Measurements from ENCODE around the gene U2AF1L4.

U2AF1L4 gene

DNA sequence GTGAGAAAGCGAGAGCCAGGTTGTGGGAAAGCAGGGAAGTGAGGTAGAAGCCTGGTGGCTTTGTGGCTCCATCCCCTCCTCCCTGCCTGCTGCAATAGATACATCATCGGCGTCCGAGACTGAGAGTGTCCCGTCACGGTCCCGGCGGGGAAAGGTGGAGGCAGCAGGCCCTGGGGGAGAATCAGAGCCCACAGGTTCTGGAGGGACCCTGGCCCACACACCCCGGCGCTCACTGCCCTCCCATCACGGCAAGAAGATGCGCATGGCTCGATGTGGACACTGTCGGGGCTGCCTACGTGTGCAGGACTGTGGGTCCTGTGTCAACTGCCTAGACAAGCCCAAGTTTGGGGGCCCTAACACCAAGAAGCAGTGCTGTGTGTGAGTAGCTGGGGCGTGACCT lies 22.3 kb downstream of the U2AF1L4 start:
- no peak for DNase-seq

GRCh38 chr19:35722461-35722860 lies 22.8 kb downstream of the U2AF1L4 start:
- DNase-seq, result no peak

- DNase-seq, result no peak
These were observed 23.8 kb downstream of the U2AF1L4 start for GRCh38 chr19:35721374-35721773.

- DNase-seq, result no peak
These were observed 24.6 kb downstream of the U2AF1L4 start for GRCh38 chr19:35720648-35721047.

GRCh38 chr19:35720163-35720524 lies 25.1 kb downstream of the U2AF1L4 start:
- DNase-seq, result no peak

DNA sequence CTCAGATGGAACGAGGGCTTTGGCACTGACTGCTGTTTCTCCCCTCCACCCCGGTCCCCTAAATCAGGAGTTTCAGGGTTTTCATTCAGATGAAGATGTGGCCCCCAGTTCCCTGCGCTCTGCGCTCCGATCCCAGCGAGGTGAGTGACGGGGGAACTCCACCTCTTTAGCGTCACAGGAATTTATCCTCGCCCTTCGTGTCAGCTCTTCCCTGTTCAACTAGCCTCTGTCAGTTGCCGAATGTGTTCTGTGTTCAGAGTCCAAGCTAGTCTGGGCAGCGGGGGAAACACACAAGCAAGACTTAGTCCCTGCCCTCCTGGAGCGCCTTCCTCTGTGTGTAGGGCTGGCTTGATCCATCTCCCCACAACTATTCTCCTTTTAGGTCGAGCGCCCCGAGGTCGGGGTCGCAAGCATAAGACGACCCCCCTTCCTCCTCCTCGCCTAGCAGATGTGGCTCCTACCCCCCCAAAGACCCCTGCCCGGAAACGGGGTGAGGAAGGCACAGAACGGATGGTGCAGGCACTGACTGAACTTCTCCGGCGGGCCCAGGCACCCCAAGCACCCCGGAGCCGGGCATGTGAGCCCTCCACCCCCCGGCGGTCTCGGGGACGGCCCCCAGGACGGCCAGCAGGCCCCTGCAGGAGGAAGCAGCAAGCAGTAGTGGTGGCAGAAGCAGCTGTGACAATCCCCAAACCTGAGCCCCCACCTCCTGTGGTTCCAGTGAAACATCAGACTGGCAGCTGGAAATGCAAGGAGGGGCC lies 25.6 kb downstream of the U2AF1L4 start:
- no peak for DNase-seq

GRCh38 chr19:35718345-35719041 lies 26.7 kb downstream of the U2AF1L4 start:
- DNase-seq, result peak; percentile 6

DNA sequence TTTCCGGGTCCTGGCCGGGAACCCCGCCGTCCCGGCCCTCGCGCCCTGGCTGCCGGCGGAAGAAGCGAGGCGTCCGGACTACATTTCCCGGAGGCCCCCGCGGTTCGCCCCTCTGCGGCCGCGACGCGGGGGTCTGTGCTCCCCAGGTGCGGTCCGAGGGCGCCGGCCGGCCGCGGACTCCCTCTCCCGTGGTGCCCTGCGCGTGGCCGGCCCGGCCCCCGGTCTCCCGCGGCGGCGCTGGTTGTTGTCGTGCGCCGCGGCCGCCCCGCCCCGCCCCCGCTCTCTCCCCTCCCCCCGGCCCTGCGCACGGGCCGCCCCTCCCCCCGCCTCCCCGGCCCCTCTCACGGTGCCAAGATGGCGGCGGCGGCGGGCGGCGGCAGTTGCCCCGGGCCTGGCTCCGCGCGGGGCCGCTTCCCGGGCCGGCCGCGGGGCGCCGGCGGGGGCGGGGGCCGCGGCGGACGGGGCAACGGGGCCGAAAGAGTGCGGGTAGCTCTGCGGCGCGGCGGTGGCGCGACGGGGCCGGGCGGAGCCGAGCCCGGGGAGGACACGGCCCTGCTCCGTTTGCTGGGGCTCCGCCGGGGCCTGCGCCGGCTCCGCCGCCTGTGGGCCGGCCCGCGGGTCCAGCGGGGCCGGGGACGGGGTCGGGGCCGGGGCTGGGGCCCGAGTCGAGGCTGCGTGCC lies 27.4 kb downstream of the U2AF1L4 start, which contains the start of gene KMT2B:
Gene KMT2B (plus strand): TSS at position 339 of the 680 bp plus-strand sequence. CDS start 16 bp downstream, at position 355.
- DNase-seq, result no peak

GRCh38 chr19:35716801-35717664 lies 28.2 kb downstream of the U2AF1L4 start:
- DNase-seq, result peak; percentile 95

DNA sequence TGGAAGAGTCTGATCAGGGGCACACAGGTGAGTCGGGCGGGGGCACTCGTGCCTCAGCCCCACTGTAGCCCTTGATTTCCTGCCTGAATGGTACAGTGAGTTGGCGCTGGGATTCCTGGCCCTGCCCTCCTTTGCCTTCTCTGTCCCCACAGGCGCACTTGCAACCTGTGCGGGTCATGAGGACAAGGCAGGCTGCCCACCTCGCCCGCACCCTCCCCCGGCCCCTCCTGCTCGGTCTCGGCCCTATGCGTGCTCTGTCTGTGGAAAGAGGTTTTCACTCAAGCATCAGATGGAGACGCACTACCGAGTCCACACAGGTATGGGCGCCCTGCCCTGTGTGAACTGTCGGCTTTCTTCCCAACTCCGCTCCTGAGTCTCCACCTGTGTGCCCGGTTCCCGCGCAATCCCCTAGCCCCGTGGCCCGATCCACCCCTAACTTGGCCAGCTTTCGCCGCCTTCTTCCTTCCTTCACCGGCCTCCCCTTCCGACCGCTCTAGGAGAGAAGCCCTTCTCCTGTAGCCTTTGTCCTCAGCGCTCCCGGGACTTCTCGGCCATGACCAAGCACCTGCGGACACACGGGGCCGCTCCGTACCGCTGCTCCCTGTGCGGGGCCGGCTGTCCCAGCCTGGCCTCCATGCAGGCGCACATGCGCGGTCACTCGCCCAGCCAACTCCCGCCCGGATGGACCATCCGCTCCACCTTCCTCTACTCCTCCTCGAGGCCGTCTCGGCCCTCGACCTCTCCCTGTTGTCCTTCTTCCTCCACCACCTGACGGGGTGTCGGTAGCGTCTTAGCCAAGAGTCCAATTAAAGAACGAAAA lies 29.0 kb downstream of the U2AF1L4 start:
- peak; percentile 14 for DNase-seq

DNA sequence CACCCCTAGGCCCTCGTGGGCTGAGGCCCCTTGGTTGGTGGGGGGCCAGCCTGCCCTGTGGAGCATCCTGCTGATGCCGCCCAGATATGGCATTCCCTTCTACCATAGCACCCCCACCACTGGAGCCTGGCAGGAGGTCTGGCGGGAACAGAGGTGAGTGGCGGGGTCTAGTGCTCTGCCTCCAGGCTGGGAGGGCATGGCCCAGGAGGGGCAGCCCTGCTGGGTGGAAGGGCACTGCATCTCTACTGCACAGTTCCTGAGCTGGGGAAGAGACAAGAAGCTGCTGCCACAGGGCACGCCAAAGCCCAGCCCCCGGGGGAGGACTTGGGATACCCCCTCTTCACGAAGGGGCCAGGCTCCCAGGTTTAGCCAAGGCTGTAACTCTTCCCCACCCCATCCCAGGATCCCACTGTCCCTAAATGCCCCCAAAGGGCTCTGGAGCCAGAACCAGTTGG lies 29.8 kb downstream of the U2AF1L4 start:
- no peak for DNase-seq

- DNase-seq, result no peak
These were observed 30.4 kb downstream of the U2AF1L4 start for GRCh38 chr19:35714601-35715354.

GRCh38 chr19:35713904-35714495 lies 31.2 kb downstream of the U2AF1L4 start:
- no peak for DNase-seq

GRCh38 chr19:35713506-35713850 lies 31.7 kb downstream of the U2AF1L4 start:
- DNase-seq, result no peak

DNA sequence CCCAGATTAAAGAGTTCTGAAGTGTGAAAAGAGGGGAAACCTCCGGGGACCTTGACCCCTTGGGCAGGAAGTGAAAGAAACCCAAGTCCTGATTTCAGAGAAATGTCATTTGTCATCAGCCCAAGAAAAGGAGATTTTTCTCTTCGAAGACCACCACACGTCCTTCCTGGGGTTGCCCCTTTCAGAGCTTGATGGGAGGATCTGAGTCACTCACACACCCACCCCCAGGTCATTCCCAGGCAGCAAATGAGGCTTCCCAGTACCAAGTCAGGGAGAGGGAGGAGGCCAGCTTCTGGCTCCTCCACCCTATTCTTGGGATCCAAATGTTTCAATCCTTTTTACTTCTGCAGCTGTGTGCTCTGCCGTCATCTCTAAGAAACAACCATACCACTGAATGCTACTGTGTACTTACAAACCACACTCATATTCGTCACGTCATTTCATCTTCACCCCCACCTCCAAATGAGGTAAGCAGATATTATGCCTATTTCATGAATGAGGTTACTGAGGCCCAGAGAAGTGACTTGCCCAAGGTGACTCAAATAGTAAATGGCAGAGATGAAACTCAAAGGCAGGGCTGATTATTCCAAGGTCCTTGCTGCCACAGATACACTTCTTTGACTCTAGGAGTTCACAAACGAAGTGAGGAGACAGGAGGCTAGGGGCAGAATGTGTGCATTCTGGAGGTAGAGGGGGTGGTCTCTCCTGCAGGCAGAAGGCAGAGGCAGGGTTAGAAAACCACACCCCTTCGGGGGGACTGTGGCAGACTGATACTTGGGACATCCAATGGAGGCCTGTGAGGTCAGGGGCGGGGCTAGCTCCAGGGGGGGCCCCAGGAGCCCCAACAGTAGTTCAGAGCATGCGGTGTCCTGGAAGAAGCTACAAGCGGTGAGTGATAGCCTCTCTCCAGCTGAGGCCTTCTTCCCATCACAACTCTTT lies 32.4 kb downstream of the U2AF1L4 start:
- DNase-seq, result no peak

GRCh38 chr19:35710784-35711723 lies 34.2 kb downstream of the U2AF1L4 start:
- no peak for DNase-seq

- no peak for DNase-seq
These were observed 36.8 kb downstream of the U2AF1L4 start for GRCh38 chr19:35708391-35708790.

GRCh38 chr19:35704218-35704617 lies 41.0 kb downstream of the U2AF1L4 start, which contains the start of gene ZBTB32:
Gene ZBTB32 (plus strand): TSS chr19:35704558. CDS start chr19:35714627, 10,069 bp downstream.
- DNase-seq, result no peak

All from NCI-H1105 (cell line).